Liver (tissue), 3 donors: ENCODE data around the gene IGF2R.

Source experiments
- FOXA1 ChIP-seq: IDR thresholded peaks from 2 replicates; pipeline ENCODE4 v1.6.1; 2016; ENCODE audit warnings: antibody characterized with exemption
- HNF4A ChIP-seq, 2 donors: conservative IDR thresholded peaks; 2 replicates each; pipeline ENCODE4 v1.6.1; 2016; ENCODE audit warnings: antibody characterized with exemption in 2 of 2, mild to moderate bottlenecking in 2 of 2
- JUND ChIP-seq, 2 donors: IDR thresholded peaks; 2 replicates each; pipeline ENCODE4 v1.6.1; 2016; ENCODE audit warnings: antibody characterized with exemption in 2 of 2
- NR2F2 ChIP-seq: IDR thresholded peaks from 2 replicates; pipeline ENCODE4 v1.6.1; 2016; ENCODE audit warnings: antibody characterized with exemption
- RAD21 ChIP-seq, 2 donors: IDR thresholded peaks; 2 replicates each; pipeline ENCODE4 v1.6.1; 2016; ENCODE audit warnings: antibody characterized with exemption in 2 of 2, mild to moderate bottlenecking in 2 of 2
- RXRA ChIP-seq, 2 donors: IDR thresholded peaks; 2 replicates each; pipeline ENCODE4 v1.6.1; 2017 to 2018; ENCODE audit warnings: antibody characterized with exemption in 2 of 2, mild to moderate bottlenecking in 1 of 2
- SP1 ChIP-seq: IDR thresholded peaks from 2 replicates; pipeline ENCODE4 v1.6.1; 2018; ENCODE audit warnings: antibody characterized with exemption, mild to moderate bottlenecking
- TAF1 ChIP-seq: conservative IDR thresholded peaks from 2 replicates; pipeline ENCODE4 v1.6.1; 2016; ENCODE audit warnings: antibody characterized with exemption, mild to moderate bottlenecking
- TF ChIP-seq, protein P1 (sequence below): fragments of 150-350 bp; IDR thresholded peaks from 2 replicates; pipeline ENCODE4 v1.5.1; 2017; ENCODE audit warnings: improper control_type of control experiment, low read depth, low read length; ENCODE audit not compliant: missing input control
- TF ChIP-seq, protein P2 (sequence below): IDR thresholded peaks from 2 replicates; pipeline ENCODE4 v1.6.1; 2016; ENCODE audit warnings: antibody characterized with exemption, mild to moderate bottlenecking
- TF ChIP-seq, protein P3 (sequence below): IDR thresholded peaks from 2 replicates; pipeline ENCODE4 v1.6.1; 2016; ENCODE audit warnings: antibody characterized with exemption
- donor health status: healthy.
- donor health status: healthy.

DNA sequence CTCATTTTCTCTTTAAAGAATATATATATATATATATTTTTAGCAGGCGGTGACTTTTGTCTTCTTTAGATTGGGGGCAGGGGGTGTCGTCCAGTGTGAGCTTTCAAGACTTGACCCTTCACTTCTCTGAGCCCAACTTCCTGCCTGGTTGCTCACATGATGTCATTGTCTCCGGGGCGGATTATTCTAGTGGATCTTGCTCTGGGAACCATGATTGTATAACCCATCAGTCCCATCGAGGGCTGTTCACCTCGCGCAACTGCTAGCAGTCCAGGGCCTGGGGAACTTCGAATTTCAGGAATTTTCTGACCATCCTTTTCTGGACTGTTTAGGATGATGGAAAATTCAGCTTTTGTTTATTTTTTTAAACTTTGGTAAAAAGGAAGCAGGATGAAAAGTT is 1.0 kb downstream of the IGF2R start:
- TF ChIP-seq, protein P1, sequence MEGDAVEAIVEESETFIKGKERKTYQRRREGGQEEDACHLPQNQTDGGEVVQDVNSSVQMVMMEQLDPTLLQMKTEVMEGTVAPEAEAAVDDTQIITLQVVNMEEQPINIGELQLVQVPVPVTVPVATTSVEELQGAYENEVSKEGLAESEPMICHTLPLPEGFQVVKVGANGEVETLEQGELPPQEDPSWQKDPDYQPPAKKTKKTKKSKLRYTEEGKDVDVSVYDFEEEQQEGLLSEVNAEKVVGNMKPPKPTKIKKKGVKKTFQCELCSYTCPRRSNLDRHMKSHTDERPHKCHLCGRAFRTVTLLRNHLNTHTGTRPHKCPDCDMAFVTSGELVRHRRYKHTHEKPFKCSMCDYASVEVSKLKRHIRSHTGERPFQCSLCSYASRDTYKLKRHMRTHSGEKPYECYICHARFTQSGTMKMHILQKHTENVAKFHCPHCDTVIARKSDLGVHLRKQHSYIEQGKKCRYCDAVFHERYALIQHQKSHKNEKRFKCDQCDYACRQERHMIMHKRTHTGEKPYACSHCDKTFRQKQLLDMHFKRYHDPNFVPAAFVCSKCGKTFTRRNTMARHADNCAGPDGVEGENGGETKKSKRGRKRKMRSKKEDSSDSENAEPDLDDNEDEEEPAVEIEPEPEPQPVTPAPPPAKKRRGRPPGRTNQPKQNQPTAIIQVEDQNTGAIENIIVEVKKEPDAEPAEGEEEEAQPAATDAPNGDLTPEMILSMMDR: no peak
- TF ChIP-seq RXRA (IDR thresholded peaks at IDR 0.05): peak; percentile 33 to 52
- peak; percentile 52 to 57 for TF ChIP-seq JUND (IDR thresholded peaks at IDR 0.05)
- no peak for TF ChIP-seq SP1
- TF ChIP-seq HNF4A (conservative IDR thresholded peaks at IDR 0.05): peak; percentile 13 to 23
- peak; percentile 37 to 47 for TF ChIP-seq RAD21 (IDR thresholded peaks at IDR 0.05)
- TF ChIP-seq, protein P2, sequence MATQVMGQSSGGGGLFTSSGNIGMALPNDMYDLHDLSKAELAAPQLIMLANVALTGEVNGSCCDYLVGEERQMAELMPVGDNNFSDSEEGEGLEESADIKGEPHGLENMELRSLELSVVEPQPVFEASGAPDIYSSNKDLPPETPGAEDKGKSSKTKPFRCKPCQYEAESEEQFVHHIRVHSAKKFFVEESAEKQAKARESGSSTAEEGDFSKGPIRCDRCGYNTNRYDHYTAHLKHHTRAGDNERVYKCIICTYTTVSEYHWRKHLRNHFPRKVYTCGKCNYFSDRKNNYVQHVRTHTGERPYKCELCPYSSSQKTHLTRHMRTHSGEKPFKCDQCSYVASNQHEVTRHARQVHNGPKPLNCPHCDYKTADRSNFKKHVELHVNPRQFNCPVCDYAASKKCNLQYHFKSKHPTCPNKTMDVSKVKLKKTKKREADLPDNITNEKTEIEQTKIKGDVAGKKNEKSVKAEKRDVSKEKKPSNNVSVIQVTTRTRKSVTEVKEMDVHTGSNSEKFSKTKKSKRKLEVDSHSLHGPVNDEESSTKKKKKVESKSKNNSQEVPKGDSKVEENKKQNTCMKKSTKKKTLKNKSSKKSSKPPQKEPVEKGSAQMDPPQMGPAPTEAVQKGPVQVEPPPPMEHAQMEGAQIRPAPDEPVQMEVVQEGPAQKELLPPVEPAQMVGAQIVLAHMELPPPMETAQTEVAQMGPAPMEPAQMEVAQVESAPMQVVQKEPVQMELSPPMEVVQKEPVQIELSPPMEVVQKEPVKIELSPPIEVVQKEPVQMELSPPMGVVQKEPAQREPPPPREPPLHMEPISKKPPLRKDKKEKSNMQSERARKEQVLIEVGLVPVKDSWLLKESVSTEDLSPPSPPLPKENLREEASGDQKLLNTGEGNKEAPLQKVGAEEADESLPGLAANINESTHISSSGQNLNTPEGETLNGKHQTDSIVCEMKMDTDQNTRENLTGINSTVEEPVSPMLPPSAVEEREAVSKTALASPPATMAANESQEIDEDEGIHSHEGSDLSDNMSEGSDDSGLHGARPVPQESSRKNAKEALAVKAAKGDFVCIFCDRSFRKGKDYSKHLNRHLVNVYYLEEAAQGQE: peak; percentile 35
- TF ChIP-seq NR2F2: peak; percentile 28
- TF ChIP-seq FOXA1: no peak
- no peak for TF ChIP-seq TAF1
- TF ChIP-seq, protein P3, sequence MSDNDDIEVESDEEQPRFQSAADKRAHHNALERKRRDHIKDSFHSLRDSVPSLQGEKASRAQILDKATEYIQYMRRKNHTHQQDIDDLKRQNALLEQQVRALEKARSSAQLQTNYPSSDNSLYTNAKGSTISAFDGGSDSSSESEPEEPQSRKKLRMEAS: peak; percentile 7
